Keratinocyte (primary cell): ENCODE measurements around the gene ACOXL. TPM values are rescaled to one million over a fixed set of nuclear protein-coding genes. Genes with fewer than 3 reads are reported as not detected.

Experiments used
- DNase-seq: peaks from one replicate; pipeline ENCODE4 v3.0.0-alpha.2; 2011; ENCODE audit warnings: low read depth, missing footprints, low spot score
- FAIRE-seq: peaks from 2 replicates; lab custom pipeline; 2011; peaks lifted over from hg19 to GRCh38; lab: Jason Lieb, UNC
- H2AFZ ChIP-seq: 2 replicates; pipeline ENCODE4 v1.6.0; 2012; ENCODE audit warnings: low read length, control low read depth, inconsistent platforms; ENCODE audit not compliant: control insufficient read depth
- H3K27ac ChIP-seq: 2 replicates; pipeline ENCODE4 v1.5.1; 2011; ENCODE audit warnings: low read length; ENCODE audit not compliant: control insufficient read depth, insufficient read depth
- H3K27me3 ChIP-seq: 3 replicates; pipeline ENCODE4 v1.6.0; 2011; ENCODE audit warnings: low read length; ENCODE audit not compliant: control insufficient read depth, insufficient read depth; ENCODE audit errors: extremely low read depth
- H3K36me3 ChIP-seq, 2 experiments: 2 replicates in 1 of 2; 3 replicates in 1 of 2; pipeline ENCODE4 v1.5.1; 2011; ENCODE audit warnings: low read length in 2 of 2, mild to moderate bottlenecking in 1 of 2; ENCODE audit not compliant: control insufficient read depth in 2 of 2, insufficient read depth in 2 of 2; ENCODE audit errors: extremely low read depth in 1 of 2
- H3K4me1 ChIP-seq: 3 replicates; pipeline ENCODE4 v1.5.1; 2011; ENCODE audit warnings: low read length; ENCODE audit not compliant: control insufficient read depth, insufficient read depth; ENCODE audit errors: extremely low read depth
- H3K4me2 ChIP-seq: 3 replicates; pipeline ENCODE4 v1.6.0; 2011; ENCODE audit warnings: low read depth, low read length; ENCODE audit not compliant: control insufficient read depth, insufficient read depth; ENCODE audit errors: extremely low read depth
- H3K4me3 ChIP-seq, 3 experiments: fragments of 200-600 bp in 1 of 3; sonication (generic) in 1 of 3; 2 replicates in 2 of 3; 3 replicates in 1 of 3; pipeline ENCODE4 v1.5.1; 2011 to 2016; ENCODE audit warnings: low read length in 3 of 3, mild to moderate bottlenecking in 3 of 3, control low read depth in 2 of 3, inconsistent platforms in 1 of 3, low read depth in 1 of 3, mixed read lengths in 1 of 3, mixed run types in 1 of 3, moderate library complexity in 1 of 3; ENCODE audit not compliant: control insufficient read depth in 2 of 3, insufficient read depth in 2 of 3; ENCODE audit errors: extremely low read depth in 1 of 3
- H3K79me2 ChIP-seq: 2 replicates; pipeline ENCODE4 v1.6.0; 2012; ENCODE audit warnings: low read length; ENCODE audit not compliant: control insufficient read depth, insufficient read depth
- H3K9ac ChIP-seq: 3 replicates; pipeline ENCODE4 v1.6.0; 2011; ENCODE audit warnings: low read length; ENCODE audit not compliant: control insufficient read depth, insufficient read depth; ENCODE audit errors: extremely low read depth
- H3K9me1 ChIP-seq: 3 replicates; pipeline ENCODE4 v1.6.0; 2011; ENCODE audit warnings: low read length; ENCODE audit not compliant: control insufficient read depth, insufficient read depth; ENCODE audit errors: extremely low read depth
- H3K9me3 ChIP-seq: 2 replicates; pipeline ENCODE4 v1.5.1; 2012; ENCODE audit warnings: low read depth, low read length; ENCODE audit not compliant: control insufficient read depth
- H4K20me1 ChIP-seq: 3 replicates; pipeline ENCODE4 v1.6.0; 2011; ENCODE audit warnings: low read length; ENCODE audit not compliant: control insufficient read depth, insufficient read depth; ENCODE audit errors: extremely low read depth
- EZH2 ChIP-seq: IDR thresholded peaks from one replicate; pipeline ENCODE4 v1.6.1; 2012; ENCODE audit warnings: inconsistent platforms, mild to moderate bottlenecking, low read length, moderate library complexity
- dilution Hi-C: fragments of 300-500 bp; cut with MboI; formaldehyde crosslinking; loops from one replicate; pipeline ENCODE4 v1.7.0; 2020; ENCODE audit warnings: low sequenced_read_pairs; ENCODE audit not compliant: extremely low pct_ligation_motif_present
- polyA plus RNA-seq, 5 experiments: library from polyadenylated mRNA; depleted of rRNA in 3 of 5; stranded (reverse) in 3 of 5; stranded (forward) in 1 of 5; unstranded in 1 of 5; fragments of >200 nt; gene quantifications; 1 replicate in 1 of 5; 2 replicates in 3 of 5; 3 replicates in 1 of 5; pipeline versions ENCODE4 v1.2.1 to v1.2.3, GENCODE V29; 2011 to 2012; ENCODE audit warnings: missing spikeins in 2 of 5, low read depth in 1 of 5, low replicate concordance in 1 of 5
- TF ChIP-seq, protein P1 (sequence below), 3 experiments: IDR thresholded peaks in 1 of 3; conservative IDR thresholded peaks in 1 of 3; optimal IDR thresholded peaks in 1 of 3; 2 replicates in 2 of 3; 3 replicates in 1 of 3; pipeline versions ENCODE3 to v1.5.1; 2011; ENCODE audit warnings: low read length in 3 of 3, mild to moderate bottlenecking in 3 of 3, moderate library complexity in 2 of 3, control low read depth in 1 of 3, inconsistent platforms in 1 of 3; ENCODE audit not compliant: insufficient read depth in 2 of 3; ENCODE audit errors: extremely low read depth in 1 of 3

The ACOXL gene
- polyA plus RNA-seq, 1 donor (not counting 4 experiments of a cell fraction or from before 2014, with no cell fraction given) = 0.04 TPM

DNA sequence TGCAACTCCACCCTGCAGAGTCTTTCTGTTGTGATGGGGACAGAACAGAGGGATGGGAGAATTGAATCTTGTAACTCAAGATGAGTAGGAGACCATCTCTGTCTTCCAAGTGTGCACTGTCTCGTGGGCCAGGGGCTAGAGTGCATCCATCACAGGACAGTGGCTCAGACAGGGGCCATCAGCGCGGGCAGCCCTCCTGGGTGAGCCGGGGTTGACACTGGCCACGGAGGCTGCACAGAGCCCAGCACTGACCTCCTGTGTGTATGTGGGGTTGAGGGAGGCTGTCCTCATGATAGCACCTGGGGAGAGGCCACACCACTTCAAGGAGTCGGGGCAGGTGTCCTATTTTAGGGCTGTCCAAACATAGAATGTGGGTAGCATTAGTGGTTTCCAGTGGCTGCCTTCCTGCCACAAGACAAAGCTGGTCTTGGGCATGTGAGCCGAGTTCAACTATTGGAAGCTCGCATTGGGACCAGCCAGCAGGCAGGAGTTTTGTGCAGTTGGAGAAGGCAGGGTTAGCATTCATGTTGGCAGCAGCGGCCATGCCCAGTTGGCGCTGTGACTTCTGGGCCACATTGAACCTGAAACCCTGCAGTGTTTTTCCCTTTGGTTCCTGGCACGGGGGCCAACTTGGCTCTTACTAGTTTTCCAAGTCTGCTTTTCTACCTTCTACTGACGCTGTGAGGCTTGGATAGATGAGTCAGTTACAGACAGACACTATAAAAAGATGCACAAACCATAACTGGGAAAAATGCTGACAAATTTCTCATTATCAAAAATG lies 45.3 kb downstream of the ACOXL start:
- dilution Hi-C loops = no loop called here
- DNase-seq (no peak), FAIRE-seq (no peak)
- Histone ChIP-seq H3K79me2 (no peaks in the 10 kb centered on the region), H3K4me3 (no peak overlapping the region), H4K20me1 (no peaks in the 10 kb centered on the region), H3K27me3 (peaks cover 29% of the 10 kb centered on the region), H3K9me3 (no peaks in the 10 kb centered on the region), H2AFZ (no peak overlapping the region), H3K36me3 (no peaks in the 10 kb centered on the region), H3K4me2 (no peak overlapping the region), H3K4me1 (no peaks in the 10 kb centered on the region), H3K9ac (no peak overlapping the region), H3K9me1 (no peaks in the 10 kb centered on the region), H3K27ac (no peak overlapping the region)
- no peak for TF ChIP-seq EZH2
- TF ChIP-seq, protein P1, sequence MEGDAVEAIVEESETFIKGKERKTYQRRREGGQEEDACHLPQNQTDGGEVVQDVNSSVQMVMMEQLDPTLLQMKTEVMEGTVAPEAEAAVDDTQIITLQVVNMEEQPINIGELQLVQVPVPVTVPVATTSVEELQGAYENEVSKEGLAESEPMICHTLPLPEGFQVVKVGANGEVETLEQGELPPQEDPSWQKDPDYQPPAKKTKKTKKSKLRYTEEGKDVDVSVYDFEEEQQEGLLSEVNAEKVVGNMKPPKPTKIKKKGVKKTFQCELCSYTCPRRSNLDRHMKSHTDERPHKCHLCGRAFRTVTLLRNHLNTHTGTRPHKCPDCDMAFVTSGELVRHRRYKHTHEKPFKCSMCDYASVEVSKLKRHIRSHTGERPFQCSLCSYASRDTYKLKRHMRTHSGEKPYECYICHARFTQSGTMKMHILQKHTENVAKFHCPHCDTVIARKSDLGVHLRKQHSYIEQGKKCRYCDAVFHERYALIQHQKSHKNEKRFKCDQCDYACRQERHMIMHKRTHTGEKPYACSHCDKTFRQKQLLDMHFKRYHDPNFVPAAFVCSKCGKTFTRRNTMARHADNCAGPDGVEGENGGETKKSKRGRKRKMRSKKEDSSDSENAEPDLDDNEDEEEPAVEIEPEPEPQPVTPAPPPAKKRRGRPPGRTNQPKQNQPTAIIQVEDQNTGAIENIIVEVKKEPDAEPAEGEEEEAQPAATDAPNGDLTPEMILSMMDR (optimal IDR thresholded peaks at IDR 0.05 in 1 of 3, IDR thresholded peaks at IDR 0.05 in 1 of 3, conservative IDR thresholded peaks at IDR 0.05 in 1 of 3; ENCODE audit: extremely low read depth in 1 of 3, insufficient read depth in 2 of 3, low read length in 3 of 3) = no peak

DNA sequence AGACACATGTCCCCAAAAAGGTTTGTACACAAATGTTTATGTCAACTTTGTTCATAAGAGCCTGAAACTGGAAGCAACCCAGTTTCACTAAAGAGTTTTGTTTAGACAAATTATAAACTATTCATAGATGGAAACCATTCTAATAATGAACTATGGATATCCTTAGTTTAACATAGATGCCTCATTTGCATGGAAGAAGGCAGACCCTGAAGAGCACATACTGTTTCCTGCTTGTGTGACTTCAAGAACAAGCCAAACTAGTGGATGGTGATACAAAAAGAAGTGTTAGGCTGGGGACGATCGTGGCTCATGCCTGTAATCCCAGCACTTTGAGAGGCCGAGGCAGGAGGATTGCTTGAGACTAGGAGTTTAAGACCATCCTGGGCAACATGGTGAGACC lies 48.1 kb downstream of the ACOXL start:
- no peaks in the 10 kb centered on the region for H3K9me3 ChIP-seq
- peaks cover 27% of the 10 kb centered on the region for H3K27me3 ChIP-seq
- H3K36me3 ChIP-seq = no peaks in the 10 kb centered on the region
- H3K4me3 ChIP-seq = no peak overlapping the region
- no peaks in the 10 kb centered on the region for H3K9me1 ChIP-seq
- dilution Hi-C loops = no loop called here
- H3K79me2 ChIP-seq = no peaks in the 10 kb centered on the region
- FAIRE-seq (no peak), DNase-seq (no peak)
- no peak overlapping the region for H3K4me2 ChIP-seq
- TF ChIP-seq, protein P1 (optimal IDR thresholded peaks at IDR 0.05 in 1 of 3, IDR thresholded peaks at IDR 0.05 in 1 of 3, conservative IDR thresholded peaks at IDR 0.05 in 1 of 3; ENCODE audit: extremely low read depth in 1 of 3, insufficient read depth in 2 of 3, low read length in 3 of 3) = no peak
- no peak for TF ChIP-seq EZH2
- no peak overlapping the region for H3K27ac ChIP-seq
- no peaks in the 10 kb centered on the region for H3K4me1 ChIP-seq
- H4K20me1 ChIP-seq = no peaks in the 10 kb centered on the region
- no peak overlapping the region for H3K9ac ChIP-seq
- H2AFZ ChIP-seq = no peak overlapping the region
